Left forelimb (tissue), 1 donor: ENCODE data around the gene RGS1.

Source experiments
- DNase-seq: peaks from one replicate; pipeline ENCODE4 v3.0.0-alpha.2; 2018; ENCODE audit warnings: low spot score

The RGS1 gene

DNA sequence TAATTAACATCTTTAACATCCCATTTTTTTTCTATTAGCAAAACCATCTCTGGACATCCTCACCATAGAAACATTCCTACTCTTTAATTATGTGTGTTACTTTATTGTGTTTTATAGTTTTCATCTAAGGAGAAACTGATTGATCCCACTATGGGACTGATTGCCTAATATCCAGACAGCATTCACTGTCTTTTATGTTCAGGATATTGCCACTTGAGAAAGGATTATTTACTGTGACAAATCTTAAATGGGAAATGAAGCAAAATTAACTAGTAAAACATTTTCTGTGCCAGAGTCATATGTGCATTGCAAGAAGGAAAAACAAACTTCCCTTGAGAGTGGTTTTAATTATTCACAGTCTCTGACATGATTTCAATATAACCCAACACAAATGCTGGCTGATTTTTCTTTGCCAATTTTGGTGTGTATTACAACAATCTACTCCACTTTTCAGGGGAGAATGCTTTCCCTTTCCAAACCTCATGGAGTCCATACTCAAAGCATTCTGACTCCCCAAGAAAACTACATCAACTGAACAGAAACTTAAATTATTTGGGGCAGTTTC is 44.6 kb downstream of the RGS1 start:
- DNase-seq, result no peak

DNA sequence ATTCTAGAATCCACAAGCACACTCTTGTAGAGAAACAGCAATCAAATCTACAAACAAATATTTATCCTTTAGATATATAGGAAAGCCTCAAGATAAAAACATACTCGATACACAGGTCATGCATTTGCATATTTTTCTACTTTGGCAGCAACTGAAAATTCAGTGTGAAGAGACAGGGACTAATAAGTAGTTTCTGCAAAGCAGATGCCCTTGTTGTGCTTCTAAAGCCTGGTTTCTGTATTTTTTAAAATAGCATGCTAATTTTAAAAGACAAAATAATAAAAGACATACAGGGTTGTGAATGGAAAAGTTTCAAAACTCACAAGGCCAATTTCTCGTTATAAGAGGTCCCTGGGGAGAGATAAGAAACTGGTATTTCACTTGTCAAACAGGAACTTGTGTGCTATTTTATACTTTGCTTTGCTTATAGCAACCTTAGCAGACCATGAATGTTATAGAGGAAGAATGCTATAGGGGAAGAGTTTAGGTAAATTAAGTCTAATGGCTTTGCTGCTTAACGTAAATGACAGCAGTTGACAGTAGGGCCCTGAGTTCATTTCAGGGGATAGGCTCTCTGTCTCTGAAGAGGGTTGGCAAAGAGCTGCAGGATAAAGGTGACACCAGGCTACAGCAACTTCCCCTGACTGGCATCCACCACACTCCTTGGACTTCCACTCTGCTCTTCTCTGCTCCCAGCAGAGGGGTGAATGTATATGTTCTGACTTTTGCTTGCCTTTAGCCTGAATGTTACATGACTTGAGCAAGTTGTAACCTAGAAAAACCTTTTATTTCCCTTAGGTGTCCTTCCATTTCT is 51.0 kb downstream of the RGS1 start:
- DNase-seq, result no peak

DNA sequence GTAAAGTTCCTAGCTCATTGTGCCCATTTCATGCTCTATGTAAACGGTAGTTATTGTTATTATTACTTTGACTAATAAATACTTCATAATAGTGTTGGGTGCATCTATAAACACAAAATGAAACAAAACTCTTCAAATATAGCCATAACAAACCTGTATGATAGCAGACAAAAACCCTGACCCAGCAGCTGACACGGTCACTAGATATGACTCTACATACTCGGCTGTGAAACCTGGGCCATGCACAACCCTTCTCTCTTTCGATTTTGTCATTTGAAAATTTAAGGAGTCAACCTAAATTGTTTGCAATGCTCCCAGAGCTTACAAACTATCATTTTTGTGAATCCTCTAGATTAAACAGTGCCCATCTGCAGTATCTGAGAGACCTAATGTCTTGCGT is 52.3 kb downstream of the RGS1 start:
- DNase-seq, result no peak

DNA sequence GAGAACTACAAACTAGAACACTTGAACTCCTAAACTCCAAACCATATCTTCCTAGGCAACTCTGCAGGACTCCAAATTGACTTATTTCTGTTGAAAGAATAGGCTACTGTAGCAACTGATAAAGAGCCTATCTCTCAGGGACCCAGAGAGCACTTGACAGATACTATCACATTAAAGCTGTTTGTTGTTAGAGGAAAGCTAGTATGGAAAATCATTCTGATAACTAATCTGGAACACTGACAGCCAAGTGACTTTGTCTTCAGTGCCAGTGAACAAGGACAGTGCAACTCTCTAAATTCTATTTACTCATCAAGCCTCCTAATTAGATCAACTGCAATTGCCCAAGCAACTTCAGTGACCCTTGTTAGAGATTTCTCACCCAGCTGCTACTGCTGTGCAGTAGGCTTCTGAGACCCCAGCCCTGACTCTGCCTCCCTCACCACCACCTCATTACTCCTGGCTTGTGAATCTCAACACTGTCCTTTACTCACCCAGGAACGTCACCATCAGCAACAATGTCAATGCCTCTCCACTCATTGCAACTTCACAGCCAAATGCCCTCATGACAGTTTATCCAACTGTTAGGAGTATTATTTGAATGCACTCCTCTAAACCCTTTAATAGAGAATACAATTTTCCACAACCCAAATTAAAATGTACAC is 53.0 kb downstream of the RGS1 start:
- DNase-seq, result no peak

DNA sequence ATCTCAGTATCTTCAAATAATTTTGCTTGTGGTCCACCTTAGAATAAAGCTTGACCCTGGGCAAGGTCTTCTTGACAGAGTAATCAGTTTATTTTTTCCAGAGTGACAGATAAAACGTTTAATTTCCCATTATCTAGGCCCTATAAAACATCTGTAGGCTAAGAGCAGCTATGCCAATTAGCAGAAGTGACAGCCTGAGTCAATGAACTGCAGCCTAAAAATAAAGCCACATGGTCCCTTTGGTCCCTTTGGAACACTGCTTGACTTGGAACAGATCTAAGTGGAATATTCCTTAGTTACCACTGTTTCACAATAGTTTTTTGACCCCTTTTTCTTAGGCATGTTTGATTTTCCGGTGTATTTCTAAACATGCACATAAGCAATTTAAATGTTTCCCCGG is 54.0 kb downstream of the RGS1 start:
- no peak for DNase-seq
